CD4-positive, alpha-beta T cell treated with Interleukin-21 for 1 hour (primary cell): ENCODE results near the gene EPOP.
A peak's percentile ranks its signal among the peaks of the same experiment; 100 is the strongest.

ENCODE experiments used
- DNase-seq: peaks from one replicate; pipeline ENCODE4 v3.0.0-alpha.2; 2020

The EPOP gene

GRCh38 chr17:38705523-38705802, 30.7 kb upstream of the EPOP start:
- no peak for DNase-seq

GRCh38 chr17:38704606-38705522, 30.1 kb upstream of the EPOP start, which contains the start of gene MLLT6:
Gene MLLT6 (plus strand): TSS chr17:38705273. CDS start chr17:38705633, 360 bp downstream.
- DNase-seq, result peak; percentile 88

- DNase-seq, result peak; percentile 80
These were observed 29.2 kb upstream of the EPOP start for GRCh38 chr17:38703742-38704605.

- no peak for DNase-seq
These were observed 28.4 kb upstream of the EPOP start for GRCh38 chr17:38702916-38703741.

- DNase-seq, result peak; percentile 88
These were observed 27.6 kb upstream of the EPOP start for GRCh38 chr17:38702166-38702915.

- DNase-seq, result peak; percentile 85
These were observed 26.9 kb upstream of the EPOP start for GRCh38 chr17:38701504-38702165.

GRCh38 chr17:38698760-38699159, 24.0 kb upstream of the EPOP start:
- no peak for DNase-seq

- DNase-seq, result no peak
These were observed 22.5 kb upstream of the EPOP start for GRCh38 chr17:38697061-38697820.

GRCh38 chr17:38693700-38694329, 19.1 kb upstream of the EPOP start:
- DNase-seq, result no peak

GRCh38 chr17:38691154-38691553, 16.4 kb upstream of the EPOP start:
- no peak for DNase-seq

- no peak for DNase-seq
These were observed 15.6 kb upstream of the EPOP start for GRCh38 chr17:38690386-38690785.

- DNase-seq, result no peak
These were observed 12.5 kb upstream of the EPOP start for GRCh38 chr17:38687286-38687685.

- no peak for DNase-seq
These were observed 10.7 kb upstream of the EPOP start for GRCh38 chr17:38685491-38685890.

- no peak for DNase-seq
These were observed 6.3 kb upstream of the EPOP start for GRCh38 chr17:38681096-38681495.

GRCh38 chr17:38677819-38678218, 3.1 kb upstream of the EPOP start:
- no peak for DNase-seq

GRCh38 chr17:38676706-38677504, 2.1 kb upstream of the EPOP start:
- DNase-seq, result peak; percentile 84

GRCh38 chr17:38674014-38674748, 576 bp downstream of the EPOP start:
- peak; percentile 13 for DNase-seq

- no peak for DNase-seq
These were observed 1.1 kb downstream of the EPOP start for GRCh38 chr17:38673707-38674013.
